Measurements from ENCODE around the gene PTMA. TPM values are rescaled to one million over a fixed set of nuclear protein-coding genes. Genes with fewer than 3 reads are reported as not detected.
"Not testable (repeated sequence)": the region's sequence is repeated elsewhere in the genome, so short reads cannot be mapped to it uniquely, and the experiment has no call there.

Gene PTMA
- total RNA-seq, 1 donor, result 545 TPM

GRCh38 chr2:231710799-231711676, 2.7 kb downstream of the PTMA start:
- Histone ChIP-seq H3K4me1 (ENCODE audit: insufficient read depth, low read length) (peaks cover 34% of the 10 kb centered on the region), H3K27ac (ENCODE audit: low read depth, low read length) (peak overlapping the region; percentile 61), H3K4me2 (ENCODE audit: insufficient read depth, low read length) (peak overlapping the region; percentile 81), H4K20me1 (ENCODE audit: insufficient read depth, low read length) (peaks cover 37% of the 10 kb centered on the region), H3K9me3 (ENCODE audit: low read depth, low read length) (no peaks in the 10 kb centered on the region), H2AFZ (ENCODE audit: low read length) (no peak overlapping the region), H3K79me2 (ENCODE audit: insufficient read depth, low read length) (peaks cover 51% of the 10 kb centered on the region), H3K36me3 (ENCODE audit: insufficient read depth, low read length) (peaks cover 18% of the 10 kb centered on the region), H3K4me3 (ENCODE audit: insufficient read depth, low read length) (peak overlapping the region; percentile 95), H3K27me3 (ENCODE audit: insufficient read depth, low read length) (no peaks in the 10 kb centered on the region)
- peak; percentile 6 for TF ChIP-seq CTCF (IDR thresholded peaks at IDR 0.05; ENCODE audit: extremely low read depth, low read depth, low read length)
- peak; percentile 90 for DNase-seq (ENCODE audit: insufficient read length, low spot score, missing footprints)

GRCh38 chr2:231711677-231712450, 3.5 kb downstream of the PTMA start:
- peaks cover 46% of the 10 kb centered on the region for H3K79me2 ChIP-seq (ENCODE audit: insufficient read depth, low read length)
- no peak for TF ChIP-seq CTCF (IDR thresholded peaks at IDR 0.05; ENCODE audit: extremely low read depth, low read depth, low read length)
- H3K36me3 ChIP-seq (ENCODE audit: insufficient read depth, low read length), result peaks cover 18% of the 10 kb centered on the region
- peak overlapping the region; percentile 81 for H3K4me2 ChIP-seq (ENCODE audit: insufficient read depth, low read length)
- H3K9me3 ChIP-seq (ENCODE audit: low read depth, low read length), result no peaks in the 10 kb centered on the region
- peak overlapping the region; percentile 61 for H3K27ac ChIP-seq (ENCODE audit: low read depth, low read length)
- H4K20me1 ChIP-seq (ENCODE audit: insufficient read depth, low read length), result peaks cover 37% of the 10 kb centered on the region
- peaks cover 40% of the 10 kb centered on the region for H3K4me1 ChIP-seq (ENCODE audit: insufficient read depth, low read length)
- no peak overlapping the region for H2AFZ ChIP-seq (ENCODE audit: low read length)
- no peaks in the 10 kb centered on the region for H3K27me3 ChIP-seq (ENCODE audit: insufficient read depth, low read length)
- no peak for DNase-seq (ENCODE audit: insufficient read length, low spot score, missing footprints)
- peak overlapping the region; percentile 95 for H3K4me3 ChIP-seq (ENCODE audit: insufficient read depth, low read length)

DNA sequence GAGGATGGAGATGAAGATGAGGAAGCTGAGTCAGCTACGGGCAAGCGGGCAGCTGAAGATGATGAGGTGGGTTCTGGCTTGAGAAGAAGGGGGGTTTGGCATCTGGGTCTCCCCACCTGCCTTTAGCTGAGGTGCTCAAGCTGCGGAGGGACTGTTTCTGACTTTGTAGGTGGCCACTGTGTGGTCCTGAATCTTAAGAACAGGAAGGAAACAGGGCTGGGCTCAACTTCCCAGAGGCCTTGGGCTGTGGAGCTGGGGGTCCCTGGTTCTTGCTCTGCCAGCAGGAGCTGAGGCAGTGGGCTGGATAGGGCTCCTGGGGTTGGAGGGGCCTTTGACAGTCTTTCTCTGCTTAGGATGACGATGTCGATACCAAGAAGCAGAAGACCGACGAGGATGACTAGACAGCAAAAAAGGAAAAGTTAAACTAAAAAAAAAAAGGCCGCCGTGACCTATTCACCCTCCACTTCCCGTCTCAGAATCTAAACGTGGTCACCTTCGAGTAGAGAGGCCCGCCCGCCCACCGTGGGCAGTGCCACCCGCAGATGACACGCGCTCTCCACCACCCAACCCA, 4.2 kb downstream of the PTMA start:
- peaks cover 18% of the 10 kb centered on the region for H3K36me3 ChIP-seq (ENCODE audit: insufficient read depth, low read length)
- H3K27ac ChIP-seq (ENCODE audit: low read depth, low read length), result peak overlapping the region; percentile 61
- peaks cover 47% of the 10 kb centered on the region for H3K4me1 ChIP-seq (ENCODE audit: insufficient read depth, low read length)
- peaks cover 46% of the 10 kb centered on the region for H3K79me2 ChIP-seq (ENCODE audit: insufficient read depth, low read length)
- not testable (repeated sequence) for DNase-seq (ENCODE audit: insufficient read length, low spot score, missing footprints); H3K27me3 ChIP-seq (ENCODE audit: insufficient read depth, low read length); H3K4me2 ChIP-seq (ENCODE audit: insufficient read depth, low read length); H3K9me3 ChIP-seq (ENCODE audit: low read depth, low read length); H3K4me3 ChIP-seq (ENCODE audit: insufficient read depth, low read length); H2AFZ ChIP-seq (ENCODE audit: low read length)
- H4K20me1 ChIP-seq (ENCODE audit: insufficient read depth, low read length), result peaks cover 37% of the 10 kb centered on the region

DNA sequence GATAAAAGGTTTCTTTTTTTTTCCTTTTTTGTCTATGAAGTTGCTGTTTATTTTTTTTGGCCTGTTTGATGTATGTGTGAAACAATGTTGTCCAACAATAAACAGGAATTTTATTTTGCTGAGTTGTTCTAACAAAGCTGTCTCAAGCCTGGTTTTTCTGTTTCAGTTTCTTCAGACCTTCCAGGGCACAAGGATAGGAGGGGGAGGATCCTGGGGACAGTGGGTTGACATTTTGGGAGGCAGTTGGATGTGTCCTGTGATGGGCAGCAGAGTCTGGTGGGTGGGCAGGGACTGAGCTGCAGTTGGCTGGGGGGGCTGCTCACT, 5.0 kb downstream of the PTMA start:
- H3K9me3 ChIP-seq (ENCODE audit: low read depth, low read length); H3K4me3 ChIP-seq (ENCODE audit: insufficient read depth, low read length); DNase-seq (ENCODE audit: insufficient read length, low spot score, missing footprints); H3K27me3 ChIP-seq (ENCODE audit: insufficient read depth, low read length); H2AFZ ChIP-seq (ENCODE audit: low read length); H3K4me2 ChIP-seq (ENCODE audit: insufficient read depth, low read length): not testable (repeated sequence)
- H3K4me1 ChIP-seq (ENCODE audit: insufficient read depth, low read length), result peaks cover 53% of the 10 kb centered on the region
- H3K36me3 ChIP-seq (ENCODE audit: insufficient read depth, low read length), result peaks cover 18% of the 10 kb centered on the region
- H4K20me1 ChIP-seq (ENCODE audit: insufficient read depth, low read length), result peaks cover 37% of the 10 kb centered on the region
- peak overlapping the region; percentile 70 for H3K27ac ChIP-seq (ENCODE audit: low read depth, low read length)
- peaks cover 46% of the 10 kb centered on the region for H3K79me2 ChIP-seq (ENCODE audit: insufficient read depth, low read length)
